Esophagus squamous epithelium (tissue), 5 donors: ENCODE measurements around the gene TMEM218. TPM values are rescaled to one million over a fixed set of nuclear protein-coding genes. Genes with fewer than 3 reads are reported as not detected.

ENCODE experiments used
- DNase-seq: peaks from one replicate; lab custom pipeline; 2025; lab: John Stamatoyannopoulos, UW
- H3K27ac ChIP-seq, 4 donors: fragments of 200-600 bp; sonication (generic); one replicate each; pipeline ENCODE4 v1.5.1; 2016 to 2019; ENCODE audit warnings: mild to moderate bottlenecking in 1 of 4
- H3K27me3 ChIP-seq, 4 donors: fragments of 200-600 bp; sonication (generic); 1 replicate in 3 of 4; 2 replicates in 1 of 4; pipeline versions ENCODE4 v1.5.1 to v1.6.0; 2017 to 2021; ENCODE audit warnings: antibody characterized with exemption in 1 of 4
- H3K36me3 ChIP-seq, 3 donors: fragments of 200-600 bp; sonication (generic); one replicate each; pipeline ENCODE4 v1.5.1; 2016 to 2019
- H3K4me1 ChIP-seq, 3 donors: fragments of 200-600 bp; sonication (generic); one replicate each; pipeline ENCODE4 v1.5.1; 2017 to 2019
- H3K4me3 ChIP-seq, 4 donors: fragments of 200-600 bp; sonication (generic); 1 replicate in 3 of 4; 2 replicates in 1 of 4; pipeline ENCODE4 v1.5.1; 2016 to 2019; ENCODE audit warnings: mild to moderate bottlenecking in 2 of 4, moderate library complexity in 1 of 4
- H3K9me3 ChIP-seq, 3 donors: fragments of 200-600 bp; sonication (generic); one replicate each; pipeline ENCODE4 v1.5.1; 2016 to 2019
- CTCF ChIP-seq, 6 experiments: fragments of 450-650 bp in 4 of 6; fragments of 200-600 bp in 2 of 6; sonication (generic) in 2 of 6; IDR thresholded peaks; one replicate each; pipeline ENCODE4 v1.5.1; 2016 to 2019; ENCODE audit warnings: antibody characterized with exemption in 6 of 6, mild to moderate bottlenecking in 4 of 6, moderate library complexity in 4 of 6
- POLR2A ChIP-seq, 4 donors: fragments of 450-650 bp; IDR thresholded peaks; one replicate each; pipeline ENCODE4 v1.6.1; 2017; ENCODE audit warnings: antibody characterized with exemption in 4 of 4, mild to moderate bottlenecking in 4 of 4, moderate library complexity in 3 of 4
- WGBS, 2 donors: methylation state at CpG; one replicate each; pipeline ENCODE4 v1.1.5; 2018; 5-methylcytosine and 5-hydroxymethylcytosine counted together
- intact Hi-C: fragments of 100-400 bp; cut with DNase I; formaldehyde crosslinking; loops from one replicate; pipeline ENCODE4 v1.15.0; 2022
- total RNA-seq, 4 donors: library from RNA; depleted of rRNA; stranded (reverse); fragments of >200 nt; gene quantifications; one replicate each; pipeline ENCODE4 v1.1.0, GENCODE V29; 2016
- donor health status: DM: yes; HTN: yes; CAD: no.

The TMEM218 gene
- total RNA-seq, 4 donors from 2014 or later, result 7.5 to 17.3 (median 13.9) TPM

- peak overlapping the region; percentile 74 to 84 (median 82) for H3K27ac ChIP-seq
Observed at GRCh38 chr11:125071846-125072217, 39.6 kb downstream of the TMEM218 start.

GRCh38 chr11:125071435-125071834 is 40.0 kb downstream of the TMEM218 start:
- H3K27ac ChIP-seq, result peak overlapping the region; percentile 74 to 84 (median 82)
- peaks cover 36 to 64% (median 38%) of the 10 kb centered on the region in 3 donors for H3K4me1 ChIP-seq
- TF ChIP-seq POLR2A (IDR thresholded peaks at IDR 0.05) (no peak), CTCF (IDR thresholded peaks at IDR 0.05) (no peak)
- 11 to 13% methylated on average over 1 of the region's 5 CpGs for WGBS, 2 donors
- no peaks in the 10 kb centered on the region for H3K36me3 ChIP-seq
- DNase-seq, result no peak
- intact Hi-C loops, result no loop called here
- H3K9me3 ChIP-seq, result no peaks in the 10 kb centered on the region
- no peaks in the 10 kb centered on the region for H3K27me3 ChIP-seq
- H3K4me3 ChIP-seq, result no peak overlapping the region

More at GRCh38 chr11:125071846-125072217, 39.6 kb downstream of the TMEM218 start:
- TF ChIP-seq POLR2A (IDR thresholded peaks at IDR 0.05), result no peak
- TF ChIP-seq CTCF (IDR thresholded peaks at IDR 0.05), result no peak
- Histone ChIP-seq H3K4me3 (no peak overlapping the region), H3K4me1 (peaks cover 36 to 68% (median 38%) of the 10 kb centered on the region in 3 donors), H3K36me3 (no peaks in the 10 kb centered on the region), H3K27me3 (no peaks in the 10 kb centered on the region), H3K9me3 (no peaks in the 10 kb centered on the region)
- WGBS, 2 donors, result 73 to 78% methylated on average over 4 to 5 of the region's 6 CpGs
- DNase-seq, result no peak
- intact Hi-C loops, result no loop called here

GRCh38 chr11:125070699-125071254 is 40.6 kb downstream of the TMEM218 start:
- intact Hi-C loops, result no loop called here
- no peaks in the 10 kb centered on the region for H3K9me3 ChIP-seq
- 35 to 43% methylated on average over 4 to 7 of the region's 7 CpGs for WGBS, 2 donors
- no peaks in the 10 kb centered on the region for H3K36me3 ChIP-seq
- H3K4me1 ChIP-seq, result peaks cover 31 to 57% (median 32%) of the 10 kb centered on the region in 3 donors
- TF ChIP-seq POLR2A (IDR thresholded peaks at IDR 0.05) (peak in 1 of 4 donors; percentile 11), CTCF (IDR thresholded peaks at IDR 0.05) (no peak)
- no peaks in the 10 kb centered on the region for H3K27me3 ChIP-seq
- peak overlapping the region; percentile 74 to 84 (median 82) for H3K27ac ChIP-seq
- no peak for DNase-seq
- H3K4me3 ChIP-seq, result no peak overlapping the region

GRCh38 chr11:125069796-125070195 is 41.6 kb downstream of the TMEM218 start:
- 66 to 78% methylated on average over 3 to 4 of the region's 5 CpGs for WGBS, 2 donors
- no peak for DNase-seq
- no peak for TF ChIP-seq CTCF (IDR thresholded peaks at IDR 0.05)
- no peak for TF ChIP-seq POLR2A (IDR thresholded peaks at IDR 0.05)
- Histone ChIP-seq H3K4me3 (no peak overlapping the region), H3K36me3 (no peaks in the 10 kb centered on the region), H3K9me3 (no peaks in the 10 kb centered on the region), H3K27me3 (no peaks in the 10 kb centered on the region), H3K4me1 (peaks cover 24 to 47% (median 29%) of the 10 kb centered on the region in 3 donors), H3K27ac (peak overlapping the region; percentile 74 to 84 (median 82))
- intact Hi-C loops, result no loop called here

- intact Hi-C loops, result no loop called here
- DNase-seq, result no peak
- Histone ChIP-seq H3K9me3 (no peaks in the 10 kb centered on the region), H3K27ac (peak overlapping the region in 2 of 4 donors; percentile 81 to 84), H3K4me3 (no peak overlapping the region), H3K36me3 (no peaks in the 10 kb centered on the region), H3K27me3 (peaks cover 0 to 4% (median 0%) of the 10 kb centered on the region in 4 donors), H3K4me1 (peaks cover 24 to 43% (median 29%) of the 10 kb centered on the region in 3 donors)
- WGBS, 2 donors, result 74 to 79% methylated on average over 4 of the region's 4 CpGs
- TF ChIP-seq CTCF (IDR thresholded peaks at IDR 0.05), result no peak
- TF ChIP-seq POLR2A (IDR thresholded peaks at IDR 0.05), result no peak
Observed at GRCh38 chr11:125069008-125069407, 42.4 kb downstream of the TMEM218 start.
